IMR-90 (cell line): ENCODE results near the gene MEIS2.

Source experiments
- CEBPB ChIP-seq: IDR thresholded peaks from 2 replicates; pipeline ENCODE4 v1.6.1; 2012; ENCODE audit warnings: low read depth, low read length, improper control_type of control experiment
- CTCF ChIP-seq: conservative IDR thresholded peaks from 2 replicates; pipeline ENCODE4 v1.5.1; 2012; ENCODE audit warnings: mild to moderate bottlenecking, low read depth, low read length, improper control_type of control experiment
- ELK1 ChIP-seq: fragments of 150-350 bp; IDR thresholded peaks from 2 replicates; pipeline ENCODE4 v1.6.1; 2016; ENCODE audit warnings: low read depth, mild to moderate bottlenecking, low read length, moderate library complexity, borderline replicate concordance
- MAFK ChIP-seq: IDR thresholded peaks from 2 replicates; pipeline ENCODE4 v1.6.1; 2012; ENCODE audit warnings: low read depth, low read length, improper control_type of control experiment
- MAZ ChIP-seq: IDR thresholded peaks from 2 replicates; pipeline ENCODE4 v1.6.1; 2012; ENCODE audit warnings: low read depth, mild to moderate bottlenecking, low read length, improper control_type of control experiment, moderate library complexity, borderline replicate concordance
- POLR2A ChIP-seq: IDR thresholded peaks from 2 replicates; pipeline ENCODE4 v1.6.1; 2012; ENCODE audit warnings: mild to moderate bottlenecking, low read depth, low read length
- RAD21 ChIP-seq: IDR thresholded peaks from 2 replicates; pipeline ENCODE4 v1.6.1; 2012; ENCODE audit warnings: low read length, improper control_type of control experiment
- USF2 ChIP-seq: fragments of 150-350 bp; IDR thresholded peaks from 2 replicates; pipeline ENCODE4 v1.6.1; 2017; ENCODE audit warnings: mild to moderate bottlenecking, antibody characterized with exemption, low read length, low read depth

- TF ChIP-seq CTCF (no peak), CEBPB (no peak), USF2 (no peak), MAZ (no peak), ELK1 (no peak), POLR2A (no peak), MAFK (peak; percentile 67), RAD21 (no peak)
These were observed 256.5 kb downstream of the MEIS2 start for GRCh38 chr15:36843822-36844221.
